Lower leg skin (tissue), 4 donors: ENCODE measurements around the gene AFDN. TPM values are rescaled to one million over a fixed set of nuclear protein-coding genes. Genes with fewer than 3 reads are reported as not detected.

Experiments used
- DNase-seq, 2 donors: peaks; one replicate each; pipeline ENCODE4 v3.0.0-alpha.2; 2019; ENCODE audit warnings: low spot score in 2 of 2
- H3K4me3 ChIP-seq: fragments of 200-600 bp; sonication (generic); 2 replicates; pipeline ENCODE4 v1.5.1; 2017; ENCODE audit warnings: mild to moderate bottlenecking, low read depth; ENCODE audit not compliant: poor library complexity, severe bottlenecking
- CTCF ChIP-seq, 3 donors: fragments of 450-650 bp; IDR thresholded peaks; one replicate each; pipeline ENCODE4 v1.5.1; 2016; ENCODE audit warnings: antibody characterized with exemption in 3 of 3, mild to moderate bottlenecking in 3 of 3, moderate library complexity in 2 of 3
- POLR2A ChIP-seq, 2 donors: fragments of 450-650 bp; IDR thresholded peaks; one replicate each; pipeline ENCODE4 v1.6.1; 2016 to 2017; ENCODE audit warnings: antibody characterized with exemption in 2 of 2, mild to moderate bottlenecking in 1 of 2, moderate library complexity in 1 of 2
- WGBS, 2 donors: methylation state at CpG; one replicate each; pipeline ENCODE4 v1.1.5; 2018; 5-methylcytosine and 5-hydroxymethylcytosine counted together
- intact Hi-C: fragments of 100-400 bp; cut with DNase I; formaldehyde crosslinking; loops from one replicate; pipeline ENCODE4 v1.15.0; 2023; ENCODE audit warnings: low total_unique reads
- total RNA-seq, 4 donors: library from RNA; depleted of rRNA; stranded (reverse); fragments of >200 nt; gene quantifications; one replicate each; pipeline ENCODE4 v1.1.0, GENCODE V29; 2016

The AFDN gene
- total RNA-seq, 4 donors from 2014 or later = 137 to 213 (median 168) TPM

- 91 to 97% methylated on average over 4 of the region's 4 CpGs for WGBS, 2 donors
- TF ChIP-seq CTCF (IDR thresholded peaks at IDR 0.05) = no peak
- TF ChIP-seq POLR2A (IDR thresholded peaks at IDR 0.05) = no peak
- intact Hi-C loops = no loop called here
Measured at GRCh38 chr6:167817016-167817415, 9.7 kb upstream of the AFDN start.

GRCh38 chr6:167817729-167818128, 9.0 kb upstream of the AFDN start:
- WGBS, 2 donors = 75 to 77% methylated on average over 1 of the region's 1 CpG
- TF ChIP-seq CTCF (IDR thresholded peaks at IDR 0.05) (no peak), POLR2A (IDR thresholded peaks at IDR 0.05) (no peak)
- no peak overlapping the region for H3K4me3 ChIP-seq
- intact Hi-C loops = no loop called here
- no peak for DNase-seq

More at GRCh38 chr6:167817016-167817415, 9.7 kb upstream of the AFDN start:
- no peak for DNase-seq
- H3K4me3 ChIP-seq = no peak overlapping the region

- WGBS, 2 donors = 41 to 48% methylated on average over 11 of the region's 11 CpGs
- no peak for DNase-seq
- intact Hi-C loops = no loop called here
- TF ChIP-seq CTCF (IDR thresholded peaks at IDR 0.05) (no peak), POLR2A (IDR thresholded peaks at IDR 0.05) (no peak)
- H3K4me3 ChIP-seq = no peak overlapping the region
Measured at GRCh38 chr6:167819576-167819975, 7.1 kb upstream of the AFDN start.

GRCh38 chr6:167820681-167821080, 6.0 kb upstream of the AFDN start:
- no peak for DNase-seq
- no peak overlapping the region for H3K4me3 ChIP-seq
- intact Hi-C loops = no loop called here
- no peak for TF ChIP-seq CTCF (IDR thresholded peaks at IDR 0.05)
- TF ChIP-seq POLR2A (IDR thresholded peaks at IDR 0.05) = no peak
- 94 to 95% methylated on average over 7 of the region's 7 CpGs for WGBS, 2 donors

- no peak for DNase-seq
- no peak for TF ChIP-seq POLR2A (IDR thresholded peaks at IDR 0.05)
- no peak for TF ChIP-seq CTCF (IDR thresholded peaks at IDR 0.05)
- H3K4me3 ChIP-seq = no peak overlapping the region
- intact Hi-C loops = no loop called here
- WGBS, 2 donors = 32 to 38% methylated on average over 19 of the region's 19 CpGs
Measured at GRCh38 chr6:167824591-167825331, 1.9 kb upstream of the AFDN start.
